Measurements from ENCODE around the gene LAMA5. TPM values are rescaled to one million over a fixed set of nuclear protein-coding genes. Genes with fewer than 3 reads are reported as not detected.

Gene LAMA5
- total RNA-seq, 4 donors from 2014 or later, result 13.0 to 35.8 (median 22.7) TPM

DNA sequence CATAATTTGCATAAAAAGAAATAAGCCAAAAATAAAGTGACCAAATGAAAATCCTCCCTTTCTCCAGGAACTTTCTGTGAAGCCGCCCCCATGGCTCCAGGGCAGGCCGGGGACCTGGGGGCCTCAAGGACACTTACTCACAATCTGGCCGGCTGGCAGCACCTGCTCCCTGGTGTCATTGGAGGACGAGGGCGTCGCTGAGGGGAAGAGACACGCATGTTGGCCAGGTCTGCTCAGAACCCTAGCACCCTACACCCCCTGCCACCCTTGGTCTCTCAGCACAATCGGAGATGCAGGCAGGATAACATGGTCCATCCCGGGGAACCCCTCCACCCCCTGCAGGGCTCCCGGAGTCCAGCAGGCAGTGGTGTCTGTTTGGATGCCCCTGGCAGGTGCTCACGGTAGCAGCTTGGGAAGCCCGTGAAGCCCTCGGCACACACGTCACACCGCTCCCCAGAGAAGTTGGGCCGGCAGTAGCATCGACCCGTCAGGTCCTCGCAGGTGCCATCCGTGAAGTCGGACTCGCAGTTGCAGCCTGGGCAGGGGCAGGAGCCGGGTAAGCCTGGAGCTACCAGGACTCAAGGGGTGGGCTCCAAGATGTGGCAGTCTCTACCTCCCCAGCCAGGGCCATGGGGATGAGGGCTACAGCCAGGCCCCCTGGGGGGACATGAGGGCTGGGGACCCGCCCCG lies 21.3 kb downstream of the LAMA5 start:
- Histone ChIP-seq H3K27me3 (no peaks in the 10 kb centered on the region), H3K9me3 (no peaks in the 10 kb centered on the region), H3K27ac (no peak overlapping the region), H3K4me1 (peaks cover 11% of the 10 kb centered on the region in 2 donors), H3K4me3 (no peak overlapping the region), H3K36me3 (peaks cover 0 to 3% of the 10 kb centered on the region in 2 donors)
- DNase-seq (no peak), ATAC-seq (no peak)
- intact Hi-C loops (cut with DNase I; ENCODE audit: low total_unique reads), result no loop called here
- in situ Hi-C loops (cut with MboI; ENCODE audit: low sequenced_read_pairs in 4 of 4), result no loop called here
- TF ChIP-seq, protein P1, sequence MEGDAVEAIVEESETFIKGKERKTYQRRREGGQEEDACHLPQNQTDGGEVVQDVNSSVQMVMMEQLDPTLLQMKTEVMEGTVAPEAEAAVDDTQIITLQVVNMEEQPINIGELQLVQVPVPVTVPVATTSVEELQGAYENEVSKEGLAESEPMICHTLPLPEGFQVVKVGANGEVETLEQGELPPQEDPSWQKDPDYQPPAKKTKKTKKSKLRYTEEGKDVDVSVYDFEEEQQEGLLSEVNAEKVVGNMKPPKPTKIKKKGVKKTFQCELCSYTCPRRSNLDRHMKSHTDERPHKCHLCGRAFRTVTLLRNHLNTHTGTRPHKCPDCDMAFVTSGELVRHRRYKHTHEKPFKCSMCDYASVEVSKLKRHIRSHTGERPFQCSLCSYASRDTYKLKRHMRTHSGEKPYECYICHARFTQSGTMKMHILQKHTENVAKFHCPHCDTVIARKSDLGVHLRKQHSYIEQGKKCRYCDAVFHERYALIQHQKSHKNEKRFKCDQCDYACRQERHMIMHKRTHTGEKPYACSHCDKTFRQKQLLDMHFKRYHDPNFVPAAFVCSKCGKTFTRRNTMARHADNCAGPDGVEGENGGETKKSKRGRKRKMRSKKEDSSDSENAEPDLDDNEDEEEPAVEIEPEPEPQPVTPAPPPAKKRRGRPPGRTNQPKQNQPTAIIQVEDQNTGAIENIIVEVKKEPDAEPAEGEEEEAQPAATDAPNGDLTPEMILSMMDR (IDR thresholded peaks at IDR 0.05 in 4 of 5, conservative IDR thresholded peaks at IDR 0.05 in 1 of 5), result no peak
- TF ChIP-seq POLR2A (IDR thresholded peaks at IDR 0.05), result no peak

DNA sequence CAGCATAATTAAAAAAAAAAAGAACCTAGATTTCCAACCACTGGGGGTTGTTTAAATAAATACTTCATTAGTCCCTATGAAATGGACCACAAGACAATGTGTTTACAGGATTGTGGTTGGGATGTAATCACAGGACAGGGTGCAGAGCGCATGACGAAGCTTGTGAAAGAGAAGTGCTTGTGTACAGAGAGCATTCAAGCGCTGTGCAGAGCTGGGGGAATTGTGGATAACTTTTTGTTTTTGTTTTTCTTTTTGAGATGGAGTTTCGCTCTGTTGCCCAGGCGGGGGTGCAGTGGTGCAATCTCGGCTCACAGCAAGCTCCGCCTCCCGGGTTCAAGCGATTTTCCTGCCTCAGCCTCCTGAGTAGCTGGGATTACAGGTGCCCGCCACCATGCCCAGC lies 22.3 kb downstream of the LAMA5 start:
- ATAC-seq (no peak), DNase-seq (no peak)
- H3K9me3 ChIP-seq, result no peaks in the 10 kb centered on the region
- H3K4me1 ChIP-seq, result peaks cover 11% of the 10 kb centered on the region in 2 donors
- H3K27me3 ChIP-seq, result no peaks in the 10 kb centered on the region
- no peak overlapping the region for H3K27ac ChIP-seq
- intact Hi-C loops (cut with DNase I; ENCODE audit: low total_unique reads) (no loop called here), in situ Hi-C loops (cut with MboI; ENCODE audit: low sequenced_read_pairs in 4 of 4) (no loop called here)
- TF ChIP-seq, protein P1 (IDR thresholded peaks at IDR 0.05 in 4 of 5, conservative IDR thresholded peaks at IDR 0.05 in 1 of 5), result no peak
- TF ChIP-seq POLR2A (IDR thresholded peaks at IDR 0.05), result no peak
- H3K4me3 ChIP-seq, result no peak overlapping the region
- peaks cover 0 to 3% of the 10 kb centered on the region in 2 donors for H3K36me3 ChIP-seq

DNA sequence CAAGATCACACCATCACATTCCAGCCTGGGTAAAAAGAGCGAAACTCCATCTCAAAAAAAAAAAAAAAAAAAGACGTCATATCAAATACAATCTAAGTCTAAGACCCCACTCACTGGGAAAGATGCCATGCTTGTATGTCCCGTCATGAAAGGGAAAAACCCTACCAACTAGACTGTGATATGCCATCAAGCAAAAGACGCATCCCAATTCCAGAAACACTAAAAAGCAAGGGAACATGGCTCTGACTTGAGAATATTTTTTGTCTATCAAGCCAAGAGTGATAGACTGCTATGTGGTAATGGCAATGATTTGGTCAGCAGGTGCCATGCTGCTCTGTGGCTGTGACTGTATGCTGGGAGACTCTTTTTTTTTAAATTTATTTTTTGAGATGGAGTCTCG lies 23.0 kb downstream of the LAMA5 start:
- ATAC-seq (no peak), DNase-seq (no peak)
- intact Hi-C loops (cut with DNase I; ENCODE audit: low total_unique reads), result no loop called here
- Histone ChIP-seq H3K9me3 (no peaks in the 10 kb centered on the region), H3K36me3 (peaks cover 0 to 3% of the 10 kb centered on the region in 2 donors), H3K27ac (no peak overlapping the region), H3K4me1 (peaks cover 11% of the 10 kb centered on the region in 2 donors), H3K27me3 (no peaks in the 10 kb centered on the region), H3K4me3 (no peak overlapping the region)
- in situ Hi-C loops (cut with MboI; ENCODE audit: low sequenced_read_pairs in 4 of 4), result no loop called here
- TF ChIP-seq POLR2A (IDR thresholded peaks at IDR 0.05), result no peak
- TF ChIP-seq, protein P1 (IDR thresholded peaks at IDR 0.05 in 4 of 5, conservative IDR thresholded peaks at IDR 0.05 in 1 of 5), result no peak

DNA sequence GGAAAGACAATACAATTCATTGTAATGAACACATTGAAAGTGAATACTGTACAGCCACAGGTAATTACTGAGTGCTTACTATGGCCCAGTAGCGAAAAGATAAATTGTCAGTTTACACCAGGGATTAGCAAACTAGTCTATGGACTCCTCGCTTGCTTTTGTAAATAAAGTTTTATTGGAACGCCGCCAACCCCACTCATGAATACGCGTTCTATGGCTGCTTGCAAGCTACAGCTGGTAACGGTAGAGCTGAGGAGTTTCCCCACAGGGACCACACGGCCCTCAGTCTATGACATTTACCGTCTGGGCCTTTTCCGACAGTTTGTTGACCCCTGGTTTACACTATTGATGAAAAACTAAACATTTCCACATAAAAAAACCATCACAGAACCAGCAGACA lies 24.2 kb downstream of the LAMA5 start:
- DNase-seq (no peak), ATAC-seq (no peak)
- H3K27me3 ChIP-seq, result no peaks in the 10 kb centered on the region
- no peak overlapping the region for H3K27ac ChIP-seq
- H3K36me3 ChIP-seq, result peaks cover 0 to 8% of the 10 kb centered on the region in 2 donors
- no peak overlapping the region for H3K4me3 ChIP-seq
- no peaks in the 10 kb centered on the region for H3K9me3 ChIP-seq
- intact Hi-C loops (cut with DNase I; ENCODE audit: low total_unique reads) (no loop called here), in situ Hi-C loops (cut with MboI; ENCODE audit: low sequenced_read_pairs in 4 of 4) (no loop called here)
- TF ChIP-seq, protein P1 (IDR thresholded peaks at IDR 0.05 in 4 of 5, conservative IDR thresholded peaks at IDR 0.05 in 1 of 5), result no peak
- no peak for TF ChIP-seq POLR2A (IDR thresholded peaks at IDR 0.05)
- peaks cover 10 to 11% of the 10 kb centered on the region in 2 donors for H3K4me1 ChIP-seq

Data from gastrocnemius medialis (tissue), 4 donors.